K562 treated with DMSO at 1 percent for 24 hours (cell line): ENCODE data around the gene TMA7B. TPM values are rescaled to one million over a fixed set of nuclear protein-coding genes. Genes with fewer than 3 reads are reported as not detected.

Experiments used
- total RNA-seq: library from RNA; unstranded; fragments of 300-600 nt; gene quantifications from 2 replicates; pipeline ENCODE4 v1.2.3, GENCODE V29; 2022; ENCODE audit warnings: low read depth; ENCODE audit not compliant: insufficient read depth

The TMA7B gene
- 0.56 and 1.6 TPM in 2 replicates for total RNA-seq

DNA sequence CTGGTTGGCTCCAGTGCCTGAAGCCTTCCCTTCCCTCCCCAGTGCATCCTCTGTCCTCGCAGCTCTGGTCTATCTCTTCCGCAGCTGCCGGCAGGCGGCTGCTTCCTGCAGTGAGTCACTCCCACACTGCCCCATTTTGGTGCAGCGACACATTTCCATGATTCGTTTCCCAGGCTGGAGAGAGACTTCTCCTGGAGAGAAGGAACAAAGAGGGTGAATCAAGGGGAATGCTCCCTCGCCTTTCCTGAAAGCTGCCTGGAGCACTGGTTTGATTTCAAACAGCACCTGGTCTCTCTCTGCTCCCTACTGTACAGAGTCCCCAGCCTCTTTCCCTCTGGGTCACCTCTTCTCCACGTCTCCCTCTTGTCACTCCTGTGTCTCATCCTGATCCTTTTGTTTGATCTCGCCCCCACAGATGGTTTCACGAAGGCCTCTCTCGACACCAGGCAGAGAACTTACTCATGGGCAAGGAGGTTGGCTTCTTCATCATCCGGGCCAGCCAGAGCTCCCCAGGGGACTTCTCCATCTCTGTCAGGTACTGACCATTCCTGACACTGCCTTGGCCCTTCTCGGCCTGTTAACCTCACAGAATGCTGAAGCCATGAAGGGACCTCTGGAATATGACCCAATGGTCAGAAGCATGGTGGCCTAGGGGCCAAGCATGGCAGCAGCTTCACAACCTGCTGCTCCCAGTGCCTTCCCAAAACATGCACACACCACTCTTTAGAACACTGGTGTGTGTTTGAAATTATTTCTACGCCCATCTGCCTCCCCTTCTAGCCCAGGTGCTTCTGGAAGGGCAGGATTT, at the start of gene TMA7B:
Gene TMA7B (plus strand): TSS at position 758 of the 808 bp plus-strand sequence. CDS start 3,978 bp downstream, outside the sequence.

GRCh38 chr22:39994566-39995392, 34.6 kb downstream of the TMA7B start, which contains the start of gene FAM83F:
FAM83F (plus strand) TSS chr22:39994954; CDS start chr22:39995043, 89 bp downstream.

Other genes starting within 250 kb of the TMA7B start
- gene ENTHD1, start 66.6 kb upstream of the TMA7B start, total RNA-seq: 0.81 and 0.82 TPM in 2 replicates
- 47.6 and 61.8 TPM in 2 replicates for gene GRAP2, start 59.3 kb upstream of the TMA7B start, total RNA-seq
- 0.02 TPM in 1 of 2 replicates, not detected in the other for gene FAM83F, start 34.6 kb downstream of the TMA7B start, total RNA-seq
- 3.7 and 6.9 TPM in 2 replicates for gene TNRC6B, start 217.5 kb downstream of the TMA7B start, total RNA-seq